HFF-Myc (cell line): Measurements from ENCODE around the gene ETV4.
"Not testable (repeated sequence)": the region's sequence is repeated elsewhere in the genome, so short reads cannot be mapped to it uniquely, and the experiment has no call there.

Source experiments
- DNase-seq: peaks from one replicate; pipeline ENCODE4 v3.0.0-alpha.2; 2011; ENCODE audit warnings: low read depth; ENCODE audit errors: extremely low read depth
- H3K4me3 ChIP-seq: replicated peaks from 2 replicates; pipeline ENCODE4 v1.5.1; 2011; ENCODE audit warnings: low read depth, mild to moderate bottlenecking, control low read depth, low read length
- TF ChIP-seq, protein P1 (sequence below): IDR thresholded peaks from 2 replicates; pipeline ENCODE4 v1.5.1; 2012; ENCODE audit warnings: mild to moderate bottlenecking, low read depth, low read length, control low read depth; ENCODE audit errors: missing control alignments

ETV4 gene

DNA sequence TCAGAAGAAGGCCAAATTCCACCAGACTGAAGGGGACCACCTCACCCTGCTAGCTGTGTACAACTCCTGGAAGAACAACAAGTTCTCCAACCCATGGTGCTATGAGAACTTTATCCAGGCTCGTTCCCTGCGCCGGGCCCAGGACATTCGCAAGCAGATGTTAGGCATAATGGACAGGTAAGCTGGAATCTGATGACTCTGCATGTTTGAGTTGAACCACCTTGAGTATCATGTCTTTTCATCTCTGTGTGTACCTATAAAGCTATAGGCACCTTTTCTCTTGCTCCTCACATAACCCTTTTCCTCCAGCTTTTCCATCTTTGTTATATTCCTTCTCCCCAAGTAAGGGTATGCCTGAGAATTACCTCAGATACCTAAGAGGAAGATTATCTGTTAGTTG lies 24.8 kb downstream of the ETV4 start:
- DNase-seq, result no peak
- TF ChIP-seq, protein P1, sequence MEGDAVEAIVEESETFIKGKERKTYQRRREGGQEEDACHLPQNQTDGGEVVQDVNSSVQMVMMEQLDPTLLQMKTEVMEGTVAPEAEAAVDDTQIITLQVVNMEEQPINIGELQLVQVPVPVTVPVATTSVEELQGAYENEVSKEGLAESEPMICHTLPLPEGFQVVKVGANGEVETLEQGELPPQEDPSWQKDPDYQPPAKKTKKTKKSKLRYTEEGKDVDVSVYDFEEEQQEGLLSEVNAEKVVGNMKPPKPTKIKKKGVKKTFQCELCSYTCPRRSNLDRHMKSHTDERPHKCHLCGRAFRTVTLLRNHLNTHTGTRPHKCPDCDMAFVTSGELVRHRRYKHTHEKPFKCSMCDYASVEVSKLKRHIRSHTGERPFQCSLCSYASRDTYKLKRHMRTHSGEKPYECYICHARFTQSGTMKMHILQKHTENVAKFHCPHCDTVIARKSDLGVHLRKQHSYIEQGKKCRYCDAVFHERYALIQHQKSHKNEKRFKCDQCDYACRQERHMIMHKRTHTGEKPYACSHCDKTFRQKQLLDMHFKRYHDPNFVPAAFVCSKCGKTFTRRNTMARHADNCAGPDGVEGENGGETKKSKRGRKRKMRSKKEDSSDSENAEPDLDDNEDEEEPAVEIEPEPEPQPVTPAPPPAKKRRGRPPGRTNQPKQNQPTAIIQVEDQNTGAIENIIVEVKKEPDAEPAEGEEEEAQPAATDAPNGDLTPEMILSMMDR, result no peak
- H3K4me3 ChIP-seq, result no peak overlapping the region

DNA sequence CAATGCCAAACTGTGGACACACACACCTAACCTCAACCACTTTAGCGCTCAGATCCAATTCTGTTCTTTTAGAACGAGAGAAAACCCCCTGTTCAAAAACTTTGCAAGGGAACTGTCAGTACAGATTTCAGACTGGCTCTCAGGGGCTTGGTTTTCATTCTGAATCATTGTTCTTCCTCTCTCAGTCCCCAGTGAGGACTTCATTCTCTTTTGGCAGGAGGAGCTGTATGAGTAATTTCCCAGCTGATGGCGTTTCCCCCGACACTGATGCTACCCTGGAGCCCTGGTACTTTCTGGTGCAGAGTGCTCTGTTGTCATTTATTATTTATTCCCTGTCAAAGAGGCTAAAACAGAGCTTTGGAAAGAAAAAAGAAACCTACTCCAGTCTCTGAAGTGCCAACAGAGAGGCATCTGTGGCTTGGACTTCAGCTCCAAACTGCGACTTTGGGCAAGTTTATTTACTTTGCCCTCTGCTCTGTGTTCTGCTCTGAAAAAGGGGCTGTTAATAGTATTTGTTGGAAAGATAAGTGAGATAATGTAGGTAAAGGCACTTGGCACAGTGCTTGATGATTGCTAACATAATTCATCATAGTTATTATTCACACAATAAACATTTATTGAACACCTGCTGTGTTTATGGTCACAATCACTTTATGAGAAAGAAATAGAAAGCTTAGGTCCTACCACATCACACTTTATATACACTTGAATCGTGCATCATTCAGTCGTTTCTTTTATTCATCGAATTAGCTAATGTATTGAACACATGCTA lies 28.3 kb downstream of the ETV4 start:
- no peak for DNase-seq
- H3K4me3 ChIP-seq, result no peak overlapping the region
- TF ChIP-seq, protein P1, result no peak

DNA sequence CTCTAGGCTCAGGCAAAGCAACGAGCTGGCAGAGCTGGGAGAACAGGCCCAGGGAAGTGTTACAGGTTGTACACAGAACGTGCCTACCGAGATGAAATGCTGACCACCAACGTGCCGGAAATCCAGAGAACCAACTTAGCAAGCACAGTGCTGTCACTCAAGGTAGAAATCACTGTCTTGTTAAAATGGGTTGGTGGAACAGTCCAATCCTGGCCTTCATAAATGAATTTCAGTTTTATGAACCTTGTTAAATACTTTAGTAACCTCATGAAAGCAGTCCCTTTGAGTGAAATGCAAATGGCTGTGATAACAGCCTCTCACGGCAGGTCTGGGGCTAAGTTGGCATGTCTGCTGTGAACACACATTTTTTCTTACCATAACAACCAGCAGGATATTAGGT lies 29.0 kb downstream of the ETV4 start:
- TF ChIP-seq, protein P1, result no peak
- H3K4me3 ChIP-seq, result no peak overlapping the region
- no peak for DNase-seq

DNA sequence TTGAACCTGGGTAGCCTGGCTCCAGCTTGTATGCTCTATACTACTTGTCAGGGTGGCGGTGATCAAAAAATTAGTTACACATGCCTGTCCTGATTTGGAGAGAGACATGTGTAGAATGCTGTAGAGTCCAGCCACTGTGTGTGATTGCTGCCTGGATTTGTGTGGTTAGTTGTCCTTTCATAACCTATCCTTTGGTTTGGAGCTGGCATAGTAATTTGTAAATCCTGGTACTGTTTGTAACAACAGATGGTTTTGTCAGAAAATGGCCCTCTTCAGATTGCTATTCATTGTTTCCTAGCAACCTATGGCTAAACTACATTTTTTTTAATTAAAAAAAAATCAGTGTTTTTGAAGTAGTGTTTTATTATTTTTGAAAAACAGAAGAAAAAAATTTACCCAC lies 30.5 kb downstream of the ETV4 start:
- no peak for DNase-seq
- no peak overlapping the region for H3K4me3 ChIP-seq
- TF ChIP-seq, protein P1, result no peak

DNA sequence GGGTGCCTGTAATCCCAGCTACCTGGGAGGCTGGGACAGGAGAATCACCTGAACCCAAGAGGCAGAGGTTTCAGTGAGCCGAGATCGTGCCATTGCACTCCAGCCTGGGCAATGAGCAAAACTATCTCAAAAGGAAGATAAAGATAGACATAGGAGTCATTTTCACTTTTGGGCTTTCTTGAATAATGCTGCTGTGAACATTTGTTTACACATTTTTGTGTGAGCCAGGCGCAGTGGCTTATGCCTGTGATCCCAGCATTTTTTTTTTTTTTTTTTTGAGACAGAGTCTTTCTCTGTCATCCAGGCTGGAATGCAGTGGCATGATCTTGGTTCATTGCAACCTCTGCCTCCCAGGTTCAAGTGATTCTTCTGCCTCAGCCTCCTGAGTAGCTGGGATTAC lies 34.9 kb downstream of the ETV4 start:
- not testable (repeated sequence) for DNase-seq, H3K4me3 ChIP-seq

DNA sequence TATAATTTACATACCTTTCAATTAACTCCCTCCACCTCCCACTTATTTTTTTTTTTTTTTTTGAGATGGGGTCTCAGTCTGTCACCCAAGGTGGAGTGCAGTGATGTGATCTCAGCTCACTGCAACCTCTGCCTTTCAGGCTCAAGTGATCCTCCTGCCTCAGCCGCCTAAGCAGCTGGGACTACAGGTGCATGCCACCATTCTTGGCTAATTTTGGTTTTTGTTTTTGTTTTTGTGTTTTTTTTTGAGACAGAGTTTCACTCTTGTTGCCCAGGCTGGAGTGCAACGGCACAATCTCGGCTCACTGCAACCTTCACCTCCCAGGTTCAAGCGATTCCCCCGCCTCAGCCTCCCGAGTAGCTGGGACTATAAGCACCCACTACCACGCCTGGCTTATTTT lies 36.7 kb downstream of the ETV4 start:
- not testable (repeated sequence) for DNase-seq, H3K4me3 ChIP-seq

DNA sequence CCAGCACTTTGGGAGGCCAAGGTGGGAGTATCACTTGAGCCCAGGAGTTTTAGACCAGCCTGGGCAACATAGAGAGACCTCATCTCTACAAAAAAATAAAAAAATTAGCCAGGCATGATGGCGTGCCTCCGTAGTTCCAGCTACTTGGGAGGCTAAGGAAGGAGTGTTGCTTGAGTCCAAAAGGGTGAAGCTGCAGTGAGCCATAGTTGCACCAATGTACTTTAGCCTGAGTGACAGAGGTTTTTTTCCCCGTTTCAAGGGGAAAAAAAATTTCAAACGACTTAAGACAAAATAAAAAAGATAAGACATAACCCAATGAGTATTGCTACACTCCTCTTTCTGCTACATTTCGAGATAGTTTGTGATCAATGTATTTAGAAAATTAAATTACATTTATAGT lies 55.5 kb downstream of the ETV4 start:
- no peak for DNase-seq
- no peak overlapping the region for H3K4me3 ChIP-seq
- TF ChIP-seq, protein P1, result no peak
